A549 (cell line): ENCODE results near the gene ZBTB20.

Source experiments
- HOXB5 ChIP-seq: fragments of 250-450 bp; sonication (Bioruptor Pico); IDR thresholded peaks from 2 replicates; pipeline ENCODE4 v1.5.0; 2020; ENCODE audit warnings: mild to moderate bottlenecking, moderate library complexity
- JUN ChIP-seq, 2 experiments: fragments of >200 bp; sonication (Bioruptor Twin); formaldehyde crosslinking; IDR thresholded peaks; 2 replicates in 1 of 2; 3 replicates in 1 of 2; pipeline ENCODE4 v1.6.1; 2016 to 2017
- JUNB ChIP-seq: fragments of >200 bp; sonication (Bioruptor Twin); formaldehyde crosslinking; IDR thresholded peaks from 2 replicates; pipeline ENCODE4 v1.6.1; 2016
- MAZ ChIP-seq: fragments of 150-350 bp; IDR thresholded peaks from 2 replicates; pipeline ENCODE4 v1.6.1; 2014; ENCODE audit warnings: antibody characterized with exemption, low read depth, low read length, borderline replicate concordance
- MYC ChIP-seq: IDR thresholded peaks from 2 replicates; pipeline ENCODE4 v1.6.1; 2012; ENCODE audit warnings: mild to moderate bottlenecking, inconsistent platforms, low read length, improper control_type of control experiment, borderline replicate concordance
- NFE2L2 ChIP-seq: fragments of 150-350 bp; conservative IDR thresholded peaks from 2 replicates; pipeline ENCODE4 v1.6.1; 2014; ENCODE audit warnings: low read length
- POLR2A ChIP-seq: IDR thresholded peaks from 2 replicates; pipeline ENCODE4 v1.6.1; 2012; ENCODE audit warnings: mild to moderate bottlenecking, low read length
- RCOR1 ChIP-seq: fragments of 150-350 bp; IDR thresholded peaks from 2 replicates; pipeline ENCODE4 v1.6.1; 2014; ENCODE audit warnings: antibody characterized with exemption, low read length, low read depth
- ZC3H11A ChIP-seq: fragments of 450-650 bp; IDR thresholded peaks from 2 replicates; pipeline ENCODE4 v1.6.1; 2014; ENCODE audit warnings: antibody characterized with exemption, mild to moderate bottlenecking
- TF ChIP-seq, protein P1 (sequence below): fragments of >200 bp; sonication (Bioruptor Twin); formaldehyde crosslinking; IDR thresholded peaks from 3 replicates; pipeline ENCODE4 v1.5.1; 2016
- TF ChIP-seq, protein P2 (sequence below): IDR thresholded peaks from 2 replicates; pipeline ENCODE4 v1.6.1; 2012
- TF ChIP-seq, protein P3 (sequence below): IDR thresholded peaks from 2 replicates; pipeline ENCODE4 v1.6.1; 2012; ENCODE audit warnings: low read depth, borderline replicate concordance
- TF ChIP-seq, protein P4 (sequence below): fragments of 200-600 bp; sonication (generic); IDR thresholded peaks from 2 replicates; pipeline ENCODE4 v1.6.1; 2016; ENCODE audit warnings: antibody characterized with exemption, mild to moderate bottlenecking, moderate library complexity

DNA sequence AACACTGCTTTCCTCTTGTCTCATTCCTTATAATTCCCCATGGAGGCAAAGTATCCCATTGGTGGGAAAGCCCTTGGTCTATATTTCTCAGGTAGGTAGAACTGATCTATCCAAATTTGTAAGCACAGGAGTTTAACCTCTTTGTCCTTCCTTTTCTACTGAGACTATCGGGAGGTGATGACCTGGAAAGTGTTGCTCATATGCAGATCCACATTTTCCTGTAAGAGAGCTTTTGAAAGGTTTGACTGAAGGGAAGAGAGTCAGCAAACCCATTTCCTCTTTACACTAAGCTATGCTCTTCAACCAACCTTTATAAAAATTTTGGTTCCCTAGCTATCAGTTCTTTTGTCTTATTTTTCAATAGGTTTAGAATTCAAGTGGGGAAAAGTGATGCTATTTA, 652.6 kb downstream of the ZBTB20 start:
- no peak for TF ChIP-seq RCOR1
- TF ChIP-seq, protein P1, sequence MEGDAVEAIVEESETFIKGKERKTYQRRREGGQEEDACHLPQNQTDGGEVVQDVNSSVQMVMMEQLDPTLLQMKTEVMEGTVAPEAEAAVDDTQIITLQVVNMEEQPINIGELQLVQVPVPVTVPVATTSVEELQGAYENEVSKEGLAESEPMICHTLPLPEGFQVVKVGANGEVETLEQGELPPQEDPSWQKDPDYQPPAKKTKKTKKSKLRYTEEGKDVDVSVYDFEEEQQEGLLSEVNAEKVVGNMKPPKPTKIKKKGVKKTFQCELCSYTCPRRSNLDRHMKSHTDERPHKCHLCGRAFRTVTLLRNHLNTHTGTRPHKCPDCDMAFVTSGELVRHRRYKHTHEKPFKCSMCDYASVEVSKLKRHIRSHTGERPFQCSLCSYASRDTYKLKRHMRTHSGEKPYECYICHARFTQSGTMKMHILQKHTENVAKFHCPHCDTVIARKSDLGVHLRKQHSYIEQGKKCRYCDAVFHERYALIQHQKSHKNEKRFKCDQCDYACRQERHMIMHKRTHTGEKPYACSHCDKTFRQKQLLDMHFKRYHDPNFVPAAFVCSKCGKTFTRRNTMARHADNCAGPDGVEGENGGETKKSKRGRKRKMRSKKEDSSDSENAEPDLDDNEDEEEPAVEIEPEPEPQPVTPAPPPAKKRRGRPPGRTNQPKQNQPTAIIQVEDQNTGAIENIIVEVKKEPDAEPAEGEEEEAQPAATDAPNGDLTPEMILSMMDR = no peak
- no peak for TF ChIP-seq POLR2A
- TF ChIP-seq HOXB5 (CRISPR knock-in tag) = no peak
- TF ChIP-seq MYC = no peak
- TF ChIP-seq, protein P2, sequence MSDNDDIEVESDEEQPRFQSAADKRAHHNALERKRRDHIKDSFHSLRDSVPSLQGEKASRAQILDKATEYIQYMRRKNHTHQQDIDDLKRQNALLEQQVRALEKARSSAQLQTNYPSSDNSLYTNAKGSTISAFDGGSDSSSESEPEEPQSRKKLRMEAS = no peak
- TF ChIP-seq JUNB = no peak
- no peak for TF ChIP-seq JUN (IDR thresholded peaks at IDR 0.05)
- TF ChIP-seq, protein P3, sequence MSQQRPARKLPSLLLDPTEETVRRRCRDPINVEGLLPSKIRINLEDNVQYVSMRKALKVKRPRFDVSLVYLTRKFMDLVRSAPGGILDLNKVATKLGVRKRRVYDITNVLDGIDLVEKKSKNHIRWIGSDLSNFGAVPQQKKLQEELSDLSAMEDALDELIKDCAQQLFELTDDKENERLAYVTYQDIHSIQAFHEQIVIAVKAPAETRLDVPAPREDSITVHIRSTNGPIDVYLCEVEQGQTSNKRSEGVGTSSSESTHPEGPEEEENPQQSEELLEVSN = no peak
- no peak for TF ChIP-seq ZC3H11A
- no peak for TF ChIP-seq MAZ
- TF ChIP-seq NFE2L2 = no peak
- TF ChIP-seq, protein P4, sequence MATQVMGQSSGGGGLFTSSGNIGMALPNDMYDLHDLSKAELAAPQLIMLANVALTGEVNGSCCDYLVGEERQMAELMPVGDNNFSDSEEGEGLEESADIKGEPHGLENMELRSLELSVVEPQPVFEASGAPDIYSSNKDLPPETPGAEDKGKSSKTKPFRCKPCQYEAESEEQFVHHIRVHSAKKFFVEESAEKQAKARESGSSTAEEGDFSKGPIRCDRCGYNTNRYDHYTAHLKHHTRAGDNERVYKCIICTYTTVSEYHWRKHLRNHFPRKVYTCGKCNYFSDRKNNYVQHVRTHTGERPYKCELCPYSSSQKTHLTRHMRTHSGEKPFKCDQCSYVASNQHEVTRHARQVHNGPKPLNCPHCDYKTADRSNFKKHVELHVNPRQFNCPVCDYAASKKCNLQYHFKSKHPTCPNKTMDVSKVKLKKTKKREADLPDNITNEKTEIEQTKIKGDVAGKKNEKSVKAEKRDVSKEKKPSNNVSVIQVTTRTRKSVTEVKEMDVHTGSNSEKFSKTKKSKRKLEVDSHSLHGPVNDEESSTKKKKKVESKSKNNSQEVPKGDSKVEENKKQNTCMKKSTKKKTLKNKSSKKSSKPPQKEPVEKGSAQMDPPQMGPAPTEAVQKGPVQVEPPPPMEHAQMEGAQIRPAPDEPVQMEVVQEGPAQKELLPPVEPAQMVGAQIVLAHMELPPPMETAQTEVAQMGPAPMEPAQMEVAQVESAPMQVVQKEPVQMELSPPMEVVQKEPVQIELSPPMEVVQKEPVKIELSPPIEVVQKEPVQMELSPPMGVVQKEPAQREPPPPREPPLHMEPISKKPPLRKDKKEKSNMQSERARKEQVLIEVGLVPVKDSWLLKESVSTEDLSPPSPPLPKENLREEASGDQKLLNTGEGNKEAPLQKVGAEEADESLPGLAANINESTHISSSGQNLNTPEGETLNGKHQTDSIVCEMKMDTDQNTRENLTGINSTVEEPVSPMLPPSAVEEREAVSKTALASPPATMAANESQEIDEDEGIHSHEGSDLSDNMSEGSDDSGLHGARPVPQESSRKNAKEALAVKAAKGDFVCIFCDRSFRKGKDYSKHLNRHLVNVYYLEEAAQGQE = no peak
